ENCODE data around the gene OR51E1. TPM values are rescaled to one million over a fixed set of nuclear protein-coding genes. Genes with fewer than 3 reads are reported as not detected.

Gene OR51E1
- total RNA-seq (1 to 10 TPM in 2 of 5 donors, not detected in 3; 1.5 to 2.5 TPM), polyA plus RNA-seq (under 1 TPM in 2 of 3 donors, not detected in 1; 0.18 to 0.25 TPM)
- long read RNA-seq, donor 1: 0 reads
- long read RNA-seq, donor 2: 0 reads
- long read RNA-seq, donor 3: 0 reads
- long read RNA-seq, donor 4: 0 reads
- long read RNA-seq, donor 5: 0 reads
- long read RNA-seq, donor 6, partial matches to known transcripts: 0 of 2 reads
- long read RNA-seq, donor 6, other reads (novel, unspliced or antisense): 0 of 2 reads
- long read RNA-seq, donor 7: 0 reads
- long read RNA-seq, donor 8, partial matches to known transcripts: 0 of 1 reads
- long read RNA-seq, donor 8, other reads (novel, unspliced or antisense): 0 of 1 reads
- long read RNA-seq, donor 9: 0 reads
- long read RNA-seq, donor 10: 0 reads

GRCh38 chr11:4643682-4644081 is at the start of gene OR51E1:
TSS of gene OR51E1 (plus strand) at chr11:4643982. CDS start at chr11:4652527, 8,545 bp downstream.
- intact Hi-C loops (cut with DNase I; ENCODE audit: low total_unique reads): no loop called here
- Histone ChIP-seq H3K4me1 (peaks cover 0 to 32% (median 0%) of the 10 kb centered on the region in 4 donors), H3K36me3 (no peaks in the 10 kb centered on the region)

GRCh38 chr11:4605057-4605456 is 38.7 kb upstream of the OR51E1 start:
- 74 to 95% (median 84%) methylated on average over 4 of the region's 4 CpGs for WGBS, 5 donors
- H3K4me3 ChIP-seq: no peak overlapping the region
- H3K4me1 ChIP-seq: peaks cover 18 to 32% (median 25%) of the 10 kb centered on the region in 4 donors
- intact Hi-C loops (cut with DNase I; ENCODE audit: low total_unique reads): no loop called here
- TF ChIP-seq POLR2A (IDR thresholded peaks at IDR 0.05): no peak
- TF ChIP-seq EP300 (IDR thresholded peaks at IDR 0.05): no peak
- TF ChIP-seq POLR2AphosphoS5 (IDR thresholded peaks at IDR 0.05): no peak
- TF ChIP-seq CTCF (IDR thresholded peaks at IDR 0.05): no peak
- H3K27ac ChIP-seq: no peak overlapping the region
- no peak for DNase-seq
- H3K36me3 ChIP-seq: peaks cover 31 to 53% (median 51%) of the 10 kb centered on the region in 4 donors
- no peaks in the 10 kb centered on the region for H3K9me3 ChIP-seq
- H3K27me3 ChIP-seq: no peaks in the 10 kb centered on the region

More at GRCh38 chr11:4643682-4644081, at the start of gene OR51E1:
- TF ChIP-seq POLR2AphosphoS5 (IDR thresholded peaks at IDR 0.05) (no peak), POLR2A (IDR thresholded peaks at IDR 0.05) (no peak), CTCF (IDR thresholded peaks at IDR 0.05) (no peak), EP300 (IDR thresholded peaks at IDR 0.05) (no peak)
- WGBS, 5 donors: 65 to 75% (median 68%) methylated on average over 3 of the region's 3 CpGs
- H3K9me3 ChIP-seq: no peaks in the 10 kb centered on the region
- H3K27me3 ChIP-seq: peaks cover 0 to 9% (median 0%) of the 10 kb centered on the region in 3 donors
- H3K27ac ChIP-seq: peak within 1 kb of the TSS in 1 of 5 donors; percentile 36
- no peak for DNase-seq
- no peak within 1 kb of the TSS for H3K4me3 ChIP-seq

GRCh38 chr11:4606231-4607015 is 37.4 kb upstream of the OR51E1 start:
- H3K9me3 ChIP-seq: no peaks in the 10 kb centered on the region
- H3K36me3 ChIP-seq: peaks cover 17 to 40% (median 38%) of the 10 kb centered on the region in 4 donors
- peak overlapping the region; percentile 61 to 75 (median 68) for H3K4me3 ChIP-seq
- 13 to 50% (median 32%) methylated on average over 1 of the region's 1 CpG for WGBS, 5 donors
- no peaks in the 10 kb centered on the region for H3K27me3 ChIP-seq
- peak in 1 of 2 donors; percentile 24 for DNase-seq
- H3K27ac ChIP-seq: peak overlapping the region; percentile 23 to 93 (median 92)
- intact Hi-C loops (cut with DNase I; ENCODE audit: low total_unique reads): no loop called here
- H3K4me1 ChIP-seq: peaks cover 18 to 37% (median 26%) of the 10 kb centered on the region in 4 donors
- TF ChIP-seq POLR2A (IDR thresholded peaks at IDR 0.05): no peak
- peak in 1 of 3 donors; percentile 13 for TF ChIP-seq POLR2AphosphoS5 (IDR thresholded peaks at IDR 0.05)
- TF ChIP-seq CTCF (IDR thresholded peaks at IDR 0.05): no peak

- Histone ChIP-seq H3K4me3 (peak overlapping the region; percentile 61 to 75 (median 68)), H3K27me3 (no peaks in the 10 kb centered on the region), H3K27ac (peak overlapping the region; percentile 23 to 93 (median 92)), H3K9me3 (no peaks in the 10 kb centered on the region), H3K4me1 (peaks cover 18 to 37% (median 26%) of the 10 kb centered on the region in 4 donors), H3K36me3 (peaks cover 10 to 33% (median 31%) of the 10 kb centered on the region in 4 donors)
- intact Hi-C loops (cut with DNase I; ENCODE audit: low total_unique reads): no loop called here
- DNase-seq: peak in 1 of 2 donors; percentile 19
- no peak for TF ChIP-seq CTCF (IDR thresholded peaks at IDR 0.05)
- no peak for TF ChIP-seq POLR2AphosphoS5 (IDR thresholded peaks at IDR 0.05)
- TF ChIP-seq POLR2A (IDR thresholded peaks at IDR 0.05): no peak
- TF ChIP-seq EP300 (IDR thresholded peaks at IDR 0.05): no peak
- WGBS, 5 donors: 17 to 42% (median 19%) methylated on average over 6 of the region's 6 CpGs
These were observed 36.7 kb upstream of the OR51E1 start for GRCh38 chr11:4607096-4607495.
